HG03196 (cell line): Measurements from ENCODE around the gene NDE1.
"Not testable (repeated sequence)": the region's sequence is repeated elsewhere in the genome, so short reads cannot be mapped to it uniquely, and the experiment has no call there.

Source experiments
- ATAC-seq: cut with Tn5 transposase; IDR thresholded peaks from one replicate; pipeline ENCODE4 v1.9.1; 2021; ENCODE audit not compliant: unreplicated experiment

The NDE1 gene

GRCh38 chr16:15692508-15692907, 42.5 kb downstream of the NDE1 start:
- ATAC-seq, result not testable (repeated sequence)

GRCh38 chr16:15694499-15694898, 44.5 kb downstream of the NDE1 start:
- no peak for ATAC-seq

- ATAC-seq, result no peak
These were observed 49.8 kb downstream of the NDE1 start for GRCh38 chr16:15699819-15700218.

GRCh38 chr16:15701367-15701766, 51.3 kb downstream of the NDE1 start:
- ATAC-seq, result no peak

GRCh38 chr16:15701975-15702970, 52.2 kb downstream of the NDE1 start:
- no peak for ATAC-seq

GRCh38 chr16:15703029-15703736, 53.1 kb downstream of the NDE1 start:
- no peak for ATAC-seq

- no peak for ATAC-seq
These were observed 54.5 kb downstream of the NDE1 start for GRCh38 chr16:15704545-15704987.

GRCh38 chr16:15705064-15705565, 55.1 kb downstream of the NDE1 start:
- no peak for ATAC-seq

- ATAC-seq, result no peak
These were observed 57.3 kb downstream of the NDE1 start for GRCh38 chr16:15707332-15707731.

GRCh38 chr16:15708096-15708495, 58.1 kb downstream of the NDE1 start:
- no peak for ATAC-seq

- ATAC-seq, result no peak
These were observed 59.0 kb downstream of the NDE1 start for GRCh38 chr16:15708997-15709396.

- no peak for ATAC-seq
These were observed 64.5 kb downstream of the NDE1 start for GRCh38 chr16:15714393-15715172.

GRCh38 chr16:15715221-15715620, 65.2 kb downstream of the NDE1 start:
- no peak for ATAC-seq

GRCh38 chr16:15716694-15717447, 66.8 kb downstream of the NDE1 start:
- no peak for ATAC-seq

GRCh38 chr16:15721018-15721417, 71.0 kb downstream of the NDE1 start:
- ATAC-seq, result no peak

GRCh38 chr16:15723808-15724207, 73.8 kb downstream of the NDE1 start:
- ATAC-seq, result no peak

GRCh38 chr16:15725641-15726240, 75.7 kb downstream of the NDE1 start:
- ATAC-seq, result no peak

- ATAC-seq, result no peak
These were observed 76.7 kb downstream of the NDE1 start for GRCh38 chr16:15726715-15727114.

- ATAC-seq, result not testable (repeated sequence)
These were observed 77.7 kb downstream of the NDE1 start for GRCh38 chr16:15727697-15728096.

- no peak for ATAC-seq
These were observed 79.1 kb downstream of the NDE1 start for GRCh38 chr16:15729152-15729551.
